SK-N-SH (cell line): ENCODE data around the gene NOG. TPM values are rescaled to one million over a fixed set of nuclear protein-coding genes. Genes with fewer than 3 reads are reported as not detected.

ENCODE experiments used
- CTCF ChIA-PET: fragments of 300-600, 350-600 bp; formaldehyde crosslinking; extraction: SDS; loops from one replicate; lab custom pipeline; 2021; lab: Yijun Ruan, JAX
- POLR2A ChIA-PET: fragments of 350-600 bp; sonication (Branson Sonifier 250); formaldehyde crosslinking; extraction: SDS; loops from one replicate; lab custom pipeline; 2020; ENCODE audit warnings: antibody characterized with exemption, inconsistent platforms; lab: Yijun Ruan, JAX
- DNase-seq: peaks from one replicate; pipeline ENCODE4 v3.0.0; 2012
- H2AFZ ChIP-seq: fragments of 200-600 bp; sonication (generic); 2 replicates; pipeline ENCODE4 v1.8.1; 2016; ENCODE audit warnings: antibody characterized with exemption, mild to moderate bottlenecking, low read depth
- H3F3A ChIP-seq: fragments of 200-600 bp; sonication (generic); replicated peaks from 2 replicates; pipeline ENCODE3; 2016; ENCODE audit warnings: antibody characterized with exemption, mild to moderate bottlenecking; ENCODE audit not compliant: insufficient read depth
- H3K27ac ChIP-seq, 2 experiments: fragments of 200-500 bp in 1 of 2; fragments of 200-600 bp in 1 of 2; sonication (Bioruptor generic) in 1 of 2; sonication (generic), shearing (Covaris generic) in 1 of 2; 2 replicates each; pipeline versions ENCODE4 v1.5.1 to v1.6.1; 2014 to 2016; ENCODE audit warnings: low read depth in 2 of 2, inconsistent platforms in 1 of 2, low read length in 1 of 2, mild to moderate bottlenecking in 1 of 2, mixed read lengths in 1 of 2
- H3K27me3 ChIP-seq: fragments of 200-600 bp; sonication (generic), shearing (Covaris generic); 2 replicates; pipeline ENCODE4 v1.6.1; 2016; ENCODE audit warnings: mixed run types; ENCODE audit not compliant: insufficient read depth
- H3K36me3 ChIP-seq, 2 experiments: fragments of 200-500 bp in 1 of 2; fragments of 200-600 bp in 1 of 2; sonication (Bioruptor generic) in 1 of 2; sonication (generic) in 1 of 2; replicated peaks in 1 of 2; 2 replicates each; pipeline versions ENCODE3 to v1.5.1; 2014 to 2016; ENCODE audit warnings: low read length in 1 of 2, mild to moderate bottlenecking in 1 of 2; ENCODE audit not compliant: insufficient read depth in 2 of 2, control insufficient read depth in 1 of 2
- H3K4me1 ChIP-seq, 2 experiments: fragments of 200-500 bp in 1 of 2; fragments of 200-600 bp in 1 of 2; sonication (Bioruptor generic) in 1 of 2; sonication (generic), shearing (Covaris generic) in 1 of 2; 2 replicates each; pipeline versions ENCODE4 v1.5.1 to v1.6.1; 2014 to 2016; ENCODE audit warnings: low read depth in 1 of 2, low read length in 1 of 2, mixed run types in 1 of 2; ENCODE audit not compliant: insufficient read depth in 2 of 2, control insufficient read depth in 1 of 2
- H3K4me2 ChIP-seq: fragments of 200-600 bp; sonication (generic), shearing (Covaris generic); 2 replicates; pipeline ENCODE4 v1.6.1; 2017; ENCODE audit warnings: mixed run types
- H3K4me3 ChIP-seq, 2 experiments: fragments of 200-500 bp in 1 of 2; fragments of 200-600 bp in 1 of 2; sonication (Bioruptor generic) in 1 of 2; sonication (generic), shearing (Covaris generic) in 1 of 2; 2 replicates each; pipeline versions ENCODE4 v1.5.1 to v1.8.1; 2014 to 2016; ENCODE audit warnings: low read depth in 2 of 2, inconsistent platforms in 1 of 2, low read length in 1 of 2, mild to moderate bottlenecking in 1 of 2, mixed read lengths in 1 of 2, moderate library complexity in 1 of 2
- H3K79me2 ChIP-seq: fragments of 200-600 bp; sonication (generic); 2 replicates; pipeline ENCODE4 v1.8.1; 2017; ENCODE audit warnings: mild to moderate bottlenecking; ENCODE audit not compliant: insufficient read depth
- H3K9ac ChIP-seq: fragments of 200-600 bp; sonication (generic); 2 replicates; pipeline ENCODE4 v1.6.1; 2017; ENCODE audit warnings: mixed run types
- H3K9me2 ChIP-seq: fragments of 200-600 bp; sonication (generic); 2 replicates; pipeline ENCODE4 v1.6.1; 2017; ENCODE audit warnings: mixed run types
- H3K9me3 ChIP-seq: fragments of 200-600 bp; sonication (generic); 2 replicates; pipeline ENCODE4 v1.6.1; 2017; ENCODE audit warnings: mixed run types, mild to moderate bottlenecking, moderate library complexity
- H4K20me1 ChIP-seq: fragments of 200-600 bp; sonication (generic); 2 replicates; pipeline ENCODE4 v1.6.1; 2017; ENCODE audit warnings: mild to moderate bottlenecking, mixed run types; ENCODE audit not compliant: insufficient read depth
- CHD2 ChIP-seq: fragments of 150-350 bp; IDR thresholded peaks from 2 replicates; pipeline ENCODE4 v1.6.1; 2018; ENCODE audit warnings: low read length; ENCODE audit not compliant: partially characterized antibody
- ELF1 ChIP-seq: IDR thresholded peaks from 2 replicates; pipeline ENCODE4 v1.4.0; 2012
- EZH2phosphoT487 ChIP-seq: fragments of 200-600 bp; sonication (generic); IDR thresholded peaks from 2 replicates; pipeline ENCODE4 v1.6.1; 2017; ENCODE audit warnings: low read depth, mixed run types, mild to moderate bottlenecking, antibody characterized with exemption, moderate library complexity, borderline replicate concordance
- FOSL2 ChIP-seq: IDR thresholded peaks from 2 replicates; pipeline ENCODE4 v1.4.0; 2012; ENCODE audit warnings: low read depth, mild to moderate bottlenecking, moderate library complexity, borderline replicate concordance
- FOXM1 ChIP-seq: IDR thresholded peaks from 2 replicates; pipeline ENCODE4 v1.4.0; 2012; ENCODE audit warnings: low read depth, mild to moderate bottlenecking
- GABPA ChIP-seq: IDR thresholded peaks from 2 replicates; pipeline ENCODE4 v1.4.0; 2012; ENCODE audit warnings: low read depth, mild to moderate bottlenecking
- MXI1 ChIP-seq: IDR thresholded peaks from 2 replicates; pipeline ENCODE4 v1.6.1; 2012; ENCODE audit warnings: mild to moderate bottlenecking, low read depth, low read length, improper control_type of control experiment
- NRF1 ChIP-seq: IDR thresholded peaks from 2 replicates; pipeline ENCODE4 v1.6.1; 2012; ENCODE audit warnings: low read depth, mild to moderate bottlenecking, low read length
- RAD21 ChIP-seq: IDR thresholded peaks from 2 replicates; pipeline ENCODE4 v1.6.1; 2012; ENCODE audit warnings: mild to moderate bottlenecking, low read length
- RXRA ChIP-seq: IDR thresholded peaks from 2 replicates; pipeline ENCODE4 v1.4.0; 2012; ENCODE audit warnings: low read depth, mild to moderate bottlenecking, borderline replicate concordance
- SIN3A ChIP-seq: IDR thresholded peaks from 2 replicates; pipeline ENCODE4 v1.6.1; 2012; ENCODE audit warnings: low read depth, mild to moderate bottlenecking, low read length, moderate library complexity, borderline replicate concordance
- SMC3 ChIP-seq: IDR thresholded peaks from 2 replicates; pipeline ENCODE4 v1.6.1; 2012; ENCODE audit warnings: low read depth, low read length, improper control_type of control experiment
- TAF1 ChIP-seq: IDR thresholded peaks from 2 replicates; pipeline ENCODE4 v1.6.1; 2012; ENCODE audit warnings: low read depth, mild to moderate bottlenecking, low read length, moderate library complexity, borderline replicate concordance
- TCF12 ChIP-seq: IDR thresholded peaks from 2 replicates; pipeline ENCODE4 v1.4.0; 2012
- TEAD4 ChIP-seq: IDR thresholded peaks from 2 replicates; pipeline ENCODE4 v1.4.0; 2012; ENCODE audit warnings: mild to moderate bottlenecking, borderline replicate concordance; ENCODE audit not compliant: insufficient read depth
- WGBS: methylation state at CpG from one replicate; pipeline ENCODE4 v1.1.6; 2017; ENCODE audit warnings: low lambda C conversion rate; 5-methylcytosine and 5-hydroxymethylcytosine counted together
- polyA plus RNA-seq, 3 experiments: library from polyadenylated mRNA; depleted of rRNA; stranded (reverse); fragments of >200 nt; gene quantifications; 2 replicates each; pipeline ENCODE4 v1.2.3, GENCODE V29; 2012
- TF ChIP-seq, protein P1 (sequence below): IDR thresholded peaks from 2 replicates; pipeline ENCODE4 v1.4.0; 2012; ENCODE audit warnings: low read depth, borderline replicate concordance
- TF ChIP-seq, protein P2 (sequence below): IDR thresholded peaks from 2 replicates; pipeline ENCODE4 v1.4.0; 2012; ENCODE audit warnings: low read depth
- TF ChIP-seq, protein P3 (sequence below): fragments of 200-600 bp; sonication (generic); IDR thresholded peaks from 2 replicates; pipeline ENCODE4 v1.6.1; 2017; ENCODE audit warnings: antibody characterized with exemption, mild to moderate bottlenecking, moderate library complexity

Gene NOG
- polyA plus RNA-seq, 1 of the 3 experiments (the other 2 are of a cell fraction) = 3.1 TPM

DNA sequence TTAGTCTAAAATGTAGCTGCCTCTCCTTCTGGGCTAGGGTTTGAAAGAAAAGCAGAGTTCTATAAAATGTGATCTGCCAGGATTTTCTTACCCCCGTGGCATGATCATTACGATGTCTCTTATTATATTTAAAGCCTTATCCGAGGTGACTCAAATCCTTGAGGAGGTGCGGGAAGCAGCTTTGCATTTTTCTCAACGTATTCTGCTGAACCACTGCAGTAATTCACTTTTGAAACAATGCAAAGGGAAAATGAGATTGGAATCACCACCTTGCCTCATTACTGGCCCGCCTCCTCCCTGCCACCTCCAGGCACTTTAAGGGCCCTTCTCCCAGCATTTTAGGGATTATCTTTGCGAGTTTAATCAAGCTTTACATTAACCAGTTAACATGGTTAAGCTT is 9.7 kb upstream of the NOG start (continued):
- TF ChIP-seq, protein P1, sequence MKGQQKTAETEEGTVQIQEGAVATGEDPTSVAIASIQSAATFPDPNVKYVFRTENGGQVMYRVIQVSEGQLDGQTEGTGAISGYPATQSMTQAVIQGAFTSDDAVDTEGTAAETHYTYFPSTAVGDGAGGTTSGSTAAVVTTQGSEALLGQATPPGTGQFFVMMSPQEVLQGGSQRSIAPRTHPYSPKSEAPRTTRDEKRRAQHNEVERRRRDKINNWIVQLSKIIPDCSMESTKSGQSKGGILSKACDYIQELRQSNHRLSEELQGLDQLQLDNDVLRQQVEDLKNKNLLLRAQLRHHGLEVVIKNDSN = no peak
- no peak for TF ChIP-seq SMC3
- no peak for TF ChIP-seq TEAD4
- TF ChIP-seq EZH2phosphoT487 = no peak
- TF ChIP-seq, protein P2, sequence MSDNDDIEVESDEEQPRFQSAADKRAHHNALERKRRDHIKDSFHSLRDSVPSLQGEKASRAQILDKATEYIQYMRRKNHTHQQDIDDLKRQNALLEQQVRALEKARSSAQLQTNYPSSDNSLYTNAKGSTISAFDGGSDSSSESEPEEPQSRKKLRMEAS = no peak
- TF ChIP-seq FOXM1 = no peak

DNA sequence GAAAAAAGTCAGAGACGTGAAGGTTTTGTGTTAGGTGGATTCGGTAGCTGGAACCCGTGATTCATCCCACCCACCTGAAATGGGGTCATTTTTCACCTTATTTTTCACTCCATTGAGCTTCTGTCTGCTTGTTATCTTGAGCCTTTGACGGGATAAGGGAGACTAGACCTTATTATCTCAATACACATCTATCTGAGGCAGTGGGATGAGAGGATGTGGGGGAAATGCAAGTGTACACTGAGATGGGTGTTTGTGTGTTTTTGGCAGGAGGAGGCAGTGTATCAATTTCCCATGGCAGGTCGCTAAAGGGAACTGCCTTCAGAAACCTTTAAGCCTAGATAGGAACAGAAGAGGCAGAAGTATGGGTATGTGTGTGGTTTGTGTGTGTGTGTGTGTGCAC is 6.2 kb upstream of the NOG start:
- ChIA-PET CTCF (interaction anchor here (0.6 to 1.6 kb wide), 3 partner anchors 91 to 193 kb away, joined by 4 read pairs; no protein-coding TSS in a partner anchor), POLR2A (no interaction called here)
- Histone ChIP-seq H3K9ac (no peak overlapping the region), H3K27ac (no peak overlapping the region), H3K9me2 (no peaks in the 10 kb centered on the region), H3K36me3 (no peaks in the 10 kb centered on the region), H4K20me1 (no peaks in the 10 kb centered on the region), H3K4me2 (no peak overlapping the region), H3K79me2 (no peaks in the 10 kb centered on the region), H3K27me3 (peaks cover 84% of the 10 kb centered on the region), H3K4me1 (peaks cover 0 to 2% of the 10 kb centered on the region in 2 experiments; a peak in 1 of 4 replicates), H3K4me3 (no peak overlapping the region), H3F3A (no peaks in the 10 kb centered on the region), H2AFZ (no peak overlapping the region), H3K9me3 (no peaks in the 10 kb centered on the region)
- DNase-seq = no peak
- 9% methylated on average over 5 of the region's 5 CpGs for WGBS
- TF ChIP-seq MXI1 (no peak), SIN3A (no peak), RXRA (no peak), SMC3 (no peak)
- TF ChIP-seq, protein P3, sequence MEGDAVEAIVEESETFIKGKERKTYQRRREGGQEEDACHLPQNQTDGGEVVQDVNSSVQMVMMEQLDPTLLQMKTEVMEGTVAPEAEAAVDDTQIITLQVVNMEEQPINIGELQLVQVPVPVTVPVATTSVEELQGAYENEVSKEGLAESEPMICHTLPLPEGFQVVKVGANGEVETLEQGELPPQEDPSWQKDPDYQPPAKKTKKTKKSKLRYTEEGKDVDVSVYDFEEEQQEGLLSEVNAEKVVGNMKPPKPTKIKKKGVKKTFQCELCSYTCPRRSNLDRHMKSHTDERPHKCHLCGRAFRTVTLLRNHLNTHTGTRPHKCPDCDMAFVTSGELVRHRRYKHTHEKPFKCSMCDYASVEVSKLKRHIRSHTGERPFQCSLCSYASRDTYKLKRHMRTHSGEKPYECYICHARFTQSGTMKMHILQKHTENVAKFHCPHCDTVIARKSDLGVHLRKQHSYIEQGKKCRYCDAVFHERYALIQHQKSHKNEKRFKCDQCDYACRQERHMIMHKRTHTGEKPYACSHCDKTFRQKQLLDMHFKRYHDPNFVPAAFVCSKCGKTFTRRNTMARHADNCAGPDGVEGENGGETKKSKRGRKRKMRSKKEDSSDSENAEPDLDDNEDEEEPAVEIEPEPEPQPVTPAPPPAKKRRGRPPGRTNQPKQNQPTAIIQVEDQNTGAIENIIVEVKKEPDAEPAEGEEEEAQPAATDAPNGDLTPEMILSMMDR = no peak

DNA sequence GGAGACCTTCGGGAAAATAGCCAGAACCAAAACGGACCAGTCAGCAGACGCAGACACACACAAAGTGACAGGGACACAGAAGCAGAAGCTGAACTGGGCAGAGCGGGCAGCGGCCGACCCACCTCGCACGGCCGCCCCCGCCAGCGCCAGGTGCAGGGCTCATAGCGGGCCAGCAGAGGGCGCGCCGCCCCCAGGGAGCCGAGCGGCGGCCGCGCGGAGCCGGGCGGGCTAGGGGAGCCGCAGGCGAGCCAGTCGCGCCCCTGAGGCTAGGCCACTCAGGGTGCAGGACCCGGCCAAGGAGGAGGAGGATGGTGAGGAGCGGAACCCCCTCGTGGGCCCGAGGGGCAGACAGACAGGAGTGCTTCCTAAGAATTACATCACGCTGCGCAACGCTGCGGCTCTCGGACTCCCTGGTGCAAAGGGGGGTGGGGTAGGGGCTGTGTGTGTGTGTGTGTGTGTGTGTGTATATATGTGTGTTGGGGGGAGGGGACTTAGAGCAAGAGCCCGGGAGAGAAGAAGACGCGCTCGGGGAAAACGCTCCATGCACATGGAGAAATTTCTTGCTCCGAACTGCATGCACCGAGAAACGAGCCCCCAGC is 913 bp upstream of the NOG start:
- Histone ChIP-seq H3K4me1 (peaks cover 5 to 18% of the 10 kb centered on the region in 2 experiments; a peak in 3 of 4 replicates), H3K36me3 (no peaks in the 10 kb centered on the region), H3K4me2 (peak overlapping the region; percentile 98), H3K27me3 (peaks cover 36% of the 10 kb centered on the region), H3K4me3 (peak overlapping the region; percentile 54 to 74), H3K9me2 (no peaks in the 10 kb centered on the region), H3K27ac (peak overlapping the region in 1 of 2 experiments; percentile 69; a peak in 1 of 4 replicates), H3K9me3 (no peaks in the 10 kb centered on the region), H3F3A (peaks cover 20% of the 10 kb centered on the region), H3K79me2 (peaks cover 9% of the 10 kb centered on the region; the same call in 1 of the 2 replicates), H2AFZ (peak overlapping the region; percentile 83; the same call in 1 of the 2 replicates), H3K9ac (peak overlapping the region; percentile 60; the same call in 1 of the 2 replicates), H4K20me1 (no peaks in the 10 kb centered on the region)
- DNase-seq = peak; percentile 95
- ChIA-PET CTCF (interaction anchor here (0.6 to 11.7 kb wide), 41 partner anchors 10 to 808 kb away, joined by 3 to 253 read pairs (median 5); no protein-coding TSS in a partner anchor), POLR2A (no interaction called here)
- WGBS = 2% methylated on average over 21 of the region's 44 CpGs
- no peak for TF ChIP-seq FOSL2
- TF ChIP-seq, protein P2 = peak; percentile 51; the same call in 1 of the 2 replicates
- TF ChIP-seq GABPA = no peak
- TF ChIP-seq TEAD4 = no peak
- TF ChIP-seq TAF1 = 0 out of 2 replicates have a peak, but pooled peaks have one; percentile 12
- peak; percentile 10; the same call in 1 of the 2 replicates for TF ChIP-seq TCF12
- TF ChIP-seq CHD2 = no peak
- TF ChIP-seq, protein P3 = peak; percentile 98
- peak; percentile 81 for TF ChIP-seq RAD21
- no peak; the same call in 1 of the 2 replicates for TF ChIP-seq NRF1
- no peak for TF ChIP-seq EZH2phosphoT487
- TF ChIP-seq ELF1 = no peak
- peak; percentile 97 for TF ChIP-seq SMC3
- TF ChIP-seq, all 33 proteins: peak for 6
